HL-60/S4 treated with phorbol 12-myristate 13-acetate at 8.2 ng/mL for 4 days and 3 days (cell line): Measurements from ENCODE around the gene SPTBN1.

ENCODE experiments used
- in situ Hi-C: fragments of 300-500 bp; cut with MboI; formaldehyde crosslinking; loops from 2 replicates; pipeline ENCODE4 v1.15.0; 2022; ENCODE audit warnings: low sequenced_read_pairs

Gene SPTBN1

GRCh38 chr2:54455563-54456361 is at the start of gene SPTBN1:
Gene SPTBN1, plus strand, starts transcription at chr2:54456327. Its CDS starts 70,092 bp downstream, at chr2:54526419.
- in situ Hi-C loops: no loop called here

GRCh38 chr2:54407693-54408092 is 48.4 kb upstream of the SPTBN1 start:
- in situ Hi-C loops: no loop called here

GRCh38 chr2:54408288-54408687 is 47.8 kb upstream of the SPTBN1 start:
- in situ Hi-C loops: no loop called here

GRCh38 chr2:54409752-54410151 is 46.4 kb upstream of the SPTBN1 start:
- in situ Hi-C loops: no loop called here

GRCh38 chr2:54411801-54412354 is 44.2 kb upstream of the SPTBN1 start:
- in situ Hi-C loops: no loop called here

GRCh38 chr2:54416166-54416813 is 39.8 kb upstream of the SPTBN1 start:
- in situ Hi-C loops: no loop called here

- in situ Hi-C loops: no loop called here
Measured at GRCh38 chr2:54416938-54417337, 39.2 kb upstream of the SPTBN1 start.

- in situ Hi-C loops: no loop called here
Measured at GRCh38 chr2:54417577-54417976, 38.5 kb upstream of the SPTBN1 start.

- in situ Hi-C loops: no loop called here
Measured at GRCh38 chr2:54419388-54419787, 36.7 kb upstream of the SPTBN1 start.

- in situ Hi-C loops: no loop called here
Measured at GRCh38 chr2:54419855-54420523, 36.1 kb upstream of the SPTBN1 start.

- in situ Hi-C loops: no loop called here
Measured at GRCh38 chr2:54420524-54421172, 35.5 kb upstream of the SPTBN1 start.

- in situ Hi-C loops: no loop called here
Measured at GRCh38 chr2:54422072-54422581, 34.0 kb upstream of the SPTBN1 start.

- in situ Hi-C loops: no loop called here
Measured at GRCh38 chr2:54423213-54423612, 32.9 kb upstream of the SPTBN1 start.

- in situ Hi-C loops: no loop called here
Measured at GRCh38 chr2:54424555-54425163, 31.5 kb upstream of the SPTBN1 start.

GRCh38 chr2:54428108-54428831 is 27.9 kb upstream of the SPTBN1 start:
- in situ Hi-C loops: no loop called here

- in situ Hi-C loops: no loop called here
Measured at GRCh38 chr2:54429054-54429453, 27.1 kb upstream of the SPTBN1 start.

GRCh38 chr2:54429811-54430551 is 26.1 kb upstream of the SPTBN1 start:
- in situ Hi-C loops: no loop called here

- in situ Hi-C loops: no loop called here
Measured at GRCh38 chr2:54430649-54431048, 25.5 kb upstream of the SPTBN1 start.
